GM23338 (cell line): ENCODE measurements around the gene ZNF865.

Experiments used
- CTCF ChIP-seq, 2 experiments: fragments of 200-600 bp in 1 of 2; sonication (generic) in 1 of 2; conservative IDR thresholded peaks; 2 replicates each; pipeline versions ENCODE4 v1.5.1 to v1.6.1; 2016 to 2017; ENCODE audit warnings: antibody characterized with exemption in 2 of 2, low read depth in 2 of 2, mild to moderate bottlenecking in 2 of 2, moderate library complexity in 1 of 2
- EZH2 ChIP-seq: fragments of 200-600 bp; sonication (generic); IDR thresholded peaks from one replicate; pipeline ENCODE4 v1.8.0; 2017; ENCODE audit warnings: antibody characterized with exemption, mild to moderate bottlenecking, low read depth; ENCODE audit not compliant: unreplicated experiment
- EZH2phosphoT487 ChIP-seq: fragments of 200-600 bp; sonication (generic); IDR thresholded peaks from one replicate; pipeline ENCODE4 v1.8.1; 2018; ENCODE audit warnings: antibody characterized with exemption; ENCODE audit not compliant: unreplicated experiment
- POLR2AphosphoS5 ChIP-seq: IDR thresholded peaks from 2 replicates; pipeline ENCODE4 v1.6.1; 2016; ENCODE audit warnings: antibody characterized with exemption, low read depth

- TF ChIP-seq EZH2 (no peak), EZH2phosphoT487 (no peak), CTCF (conservative IDR thresholded peaks at IDR 0.05; ENCODE audit: low read depth in 2 of 2) (no peak), POLR2AphosphoS5 (no peak)
These were observed 15.3 kb upstream of the ZNF865 start for GRCh38 chr19:55590109-55590508.
